NCI-H748 (cell line): Measurements from ENCODE around the gene BRD8.
"Not testable (repeated sequence)": the region's sequence is repeated elsewhere in the genome, so short reads cannot be mapped to it uniquely, and the experiment has no call there.

Experiments used
- DNase-seq: peaks from one replicate; lab custom pipeline; 2025; ENCODE audit not compliant: unreplicated experiment; lab: John Stamatoyannopoulos, UW

The BRD8 gene

GRCh38 chr5:138169124-138169523 is 9.3 kb downstream of the BRD8 start:
- DNase-seq, result no peak

- DNase-seq, result no peak
Measured at GRCh38 chr5:138163721-138164120, 14.7 kb downstream of the BRD8 start.

GRCh38 chr5:138160706-138161105 is 17.7 kb downstream of the BRD8 start:
- DNase-seq, result no peak

- no peak for DNase-seq
Measured at GRCh38 chr5:138159666-138160065, 18.8 kb downstream of the BRD8 start.

GRCh38 chr5:138157626-138158025 is 20.8 kb downstream of the BRD8 start:
- no peak for DNase-seq

- not testable (repeated sequence) for DNase-seq
Measured at GRCh38 chr5:138155977-138156376, 22.5 kb downstream of the BRD8 start.

GRCh38 chr5:138149530-138149929 is 28.9 kb downstream of the BRD8 start:
- no peak for DNase-seq

- DNase-seq, result no peak
Measured at GRCh38 chr5:138148811-138149210, 29.6 kb downstream of the BRD8 start.

GRCh38 chr5:138143578-138143977 is 34.9 kb downstream of the BRD8 start:
- DNase-seq, result not testable (repeated sequence)

- DNase-seq, result no peak
Measured at GRCh38 chr5:138141734-138142133, 36.7 kb downstream of the BRD8 start.

GRCh38 chr5:138140268-138140667 is 38.2 kb downstream of the BRD8 start:
- DNase-seq, result no peak

- no peak for DNase-seq
Measured at GRCh38 chr5:138139781-138140090, 38.7 kb downstream of the BRD8 start.

- peak; percentile 93 for DNase-seq
Measured at GRCh38 chr5:138138949-138139780, 39.3 kb downstream of the BRD8 start, which contains the start of gene NME5. NME5 (minus strand) TSS chr5:138139428; CDS start chr5:138138780, 648 bp downstream.

- peak; percentile 12 for DNase-seq
Measured at GRCh38 chr5:138132543-138132942, 45.9 kb downstream of the BRD8 start.

GRCh38 chr5:138129347-138129746 is 49.1 kb downstream of the BRD8 start:
- DNase-seq, result no peak

- DNase-seq, result no peak
Measured at GRCh38 chr5:138128334-138128733, 50.1 kb downstream of the BRD8 start.

- no peak for DNase-seq
Measured at GRCh38 chr5:138115254-138115653, 63.2 kb downstream of the BRD8 start.

GRCh38 chr5:138111937-138112336 is 66.5 kb downstream of the BRD8 start:
- no peak for DNase-seq

GRCh38 chr5:138111181-138111580 is 67.2 kb downstream of the BRD8 start:
- DNase-seq, result no peak

GRCh38 chr5:138110266-138110963 is 68.0 kb downstream of the BRD8 start:
- DNase-seq, result peak; percentile 12

GRCh38 chr5:138109463-138110265 is 68.8 kb downstream of the BRD8 start:
- DNase-seq, result no peak

GRCh38 chr5:138107213-138107612 is 71.2 kb downstream of the BRD8 start:
- no peak for DNase-seq
